Measurements from ENCODE around the gene PCSK6.

Gene PCSK6

DNA sequence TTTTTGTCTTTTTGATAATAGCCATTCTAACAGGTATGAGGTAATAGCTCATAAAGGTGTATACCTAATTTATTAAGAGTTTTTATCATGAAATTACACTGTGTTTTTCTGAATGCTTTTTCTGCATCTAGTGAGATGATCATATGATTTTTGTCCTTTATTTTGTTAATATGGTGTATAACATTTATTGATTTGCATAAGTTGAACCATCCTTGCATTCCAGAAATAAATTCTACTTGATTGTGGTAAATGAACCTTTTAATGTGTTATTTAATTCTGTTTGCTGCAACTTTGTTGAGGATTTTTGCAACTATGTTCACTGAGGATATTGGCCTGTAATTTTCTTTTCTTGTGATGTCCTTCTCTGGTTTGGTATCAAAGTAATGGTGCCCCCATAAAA lies 28.0 kb upstream of the PCSK6 start:
- TF ChIP-seq, protein P1, sequence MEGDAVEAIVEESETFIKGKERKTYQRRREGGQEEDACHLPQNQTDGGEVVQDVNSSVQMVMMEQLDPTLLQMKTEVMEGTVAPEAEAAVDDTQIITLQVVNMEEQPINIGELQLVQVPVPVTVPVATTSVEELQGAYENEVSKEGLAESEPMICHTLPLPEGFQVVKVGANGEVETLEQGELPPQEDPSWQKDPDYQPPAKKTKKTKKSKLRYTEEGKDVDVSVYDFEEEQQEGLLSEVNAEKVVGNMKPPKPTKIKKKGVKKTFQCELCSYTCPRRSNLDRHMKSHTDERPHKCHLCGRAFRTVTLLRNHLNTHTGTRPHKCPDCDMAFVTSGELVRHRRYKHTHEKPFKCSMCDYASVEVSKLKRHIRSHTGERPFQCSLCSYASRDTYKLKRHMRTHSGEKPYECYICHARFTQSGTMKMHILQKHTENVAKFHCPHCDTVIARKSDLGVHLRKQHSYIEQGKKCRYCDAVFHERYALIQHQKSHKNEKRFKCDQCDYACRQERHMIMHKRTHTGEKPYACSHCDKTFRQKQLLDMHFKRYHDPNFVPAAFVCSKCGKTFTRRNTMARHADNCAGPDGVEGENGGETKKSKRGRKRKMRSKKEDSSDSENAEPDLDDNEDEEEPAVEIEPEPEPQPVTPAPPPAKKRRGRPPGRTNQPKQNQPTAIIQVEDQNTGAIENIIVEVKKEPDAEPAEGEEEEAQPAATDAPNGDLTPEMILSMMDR (IDR thresholded peaks at IDR 0.05; ENCODE audit: insufficient read depth, low read depth, low read length, missing control alignments): no peak
- H3K4me3 ChIP-seq (ENCODE audit: low read depth, low read length): no peak overlapping the region
- DNase-seq (ENCODE audit: low read depth): no peak

DNA sequence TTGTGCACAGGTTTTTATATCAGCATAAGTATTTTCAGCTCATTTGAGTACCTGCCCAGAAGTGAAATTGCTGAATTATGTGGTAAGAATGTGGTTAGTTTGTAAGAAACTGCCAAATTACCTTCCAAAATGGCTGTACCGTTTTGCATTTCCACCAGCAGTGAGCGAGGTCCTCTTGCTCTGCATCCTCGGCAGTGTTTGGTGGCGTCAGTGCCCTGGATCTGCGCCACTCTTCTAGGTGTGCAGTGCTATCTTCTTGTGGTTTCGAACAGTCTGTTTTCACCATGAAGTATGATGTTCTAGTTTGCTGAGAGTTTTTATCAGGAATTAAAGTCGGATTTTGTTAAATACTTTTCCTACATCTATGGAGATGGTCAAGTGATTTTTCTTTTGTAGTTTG lies 24.8 kb upstream of the PCSK6 start:
- no peak overlapping the region for H3K4me3 ChIP-seq (ENCODE audit: low read depth, low read length)
- no peak for DNase-seq (ENCODE audit: low read depth)
- TF ChIP-seq, protein P1 (IDR thresholded peaks at IDR 0.05; ENCODE audit: insufficient read depth, low read depth, low read length, missing control alignments): no peak

DNA sequence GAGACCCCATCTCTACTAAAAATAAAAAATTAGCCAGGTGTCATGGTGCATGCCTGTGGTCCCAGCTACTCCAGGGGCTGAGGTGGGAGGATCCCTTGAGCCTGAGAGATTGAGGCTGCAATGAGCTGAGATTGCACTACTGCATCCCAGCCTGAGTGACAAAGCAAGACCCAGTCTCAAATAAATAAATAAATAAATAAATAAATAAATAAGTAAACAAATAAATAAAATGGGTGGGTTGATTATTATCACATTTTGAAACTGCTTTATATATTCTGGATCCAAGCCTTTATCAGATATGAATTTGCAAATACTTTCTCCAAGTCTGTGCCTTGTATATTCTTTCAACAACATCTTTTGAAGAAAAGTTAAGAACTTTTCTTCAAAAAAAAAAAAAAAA lies 22.2 kb upstream of the PCSK6 start:
- no peak for DNase-seq (ENCODE audit: low read depth)
- H3K4me3 ChIP-seq (ENCODE audit: low read depth, low read length): no peak overlapping the region
- TF ChIP-seq, protein P1 (IDR thresholded peaks at IDR 0.05; ENCODE audit: insufficient read depth, low read depth, low read length, missing control alignments): no peak

DNA sequence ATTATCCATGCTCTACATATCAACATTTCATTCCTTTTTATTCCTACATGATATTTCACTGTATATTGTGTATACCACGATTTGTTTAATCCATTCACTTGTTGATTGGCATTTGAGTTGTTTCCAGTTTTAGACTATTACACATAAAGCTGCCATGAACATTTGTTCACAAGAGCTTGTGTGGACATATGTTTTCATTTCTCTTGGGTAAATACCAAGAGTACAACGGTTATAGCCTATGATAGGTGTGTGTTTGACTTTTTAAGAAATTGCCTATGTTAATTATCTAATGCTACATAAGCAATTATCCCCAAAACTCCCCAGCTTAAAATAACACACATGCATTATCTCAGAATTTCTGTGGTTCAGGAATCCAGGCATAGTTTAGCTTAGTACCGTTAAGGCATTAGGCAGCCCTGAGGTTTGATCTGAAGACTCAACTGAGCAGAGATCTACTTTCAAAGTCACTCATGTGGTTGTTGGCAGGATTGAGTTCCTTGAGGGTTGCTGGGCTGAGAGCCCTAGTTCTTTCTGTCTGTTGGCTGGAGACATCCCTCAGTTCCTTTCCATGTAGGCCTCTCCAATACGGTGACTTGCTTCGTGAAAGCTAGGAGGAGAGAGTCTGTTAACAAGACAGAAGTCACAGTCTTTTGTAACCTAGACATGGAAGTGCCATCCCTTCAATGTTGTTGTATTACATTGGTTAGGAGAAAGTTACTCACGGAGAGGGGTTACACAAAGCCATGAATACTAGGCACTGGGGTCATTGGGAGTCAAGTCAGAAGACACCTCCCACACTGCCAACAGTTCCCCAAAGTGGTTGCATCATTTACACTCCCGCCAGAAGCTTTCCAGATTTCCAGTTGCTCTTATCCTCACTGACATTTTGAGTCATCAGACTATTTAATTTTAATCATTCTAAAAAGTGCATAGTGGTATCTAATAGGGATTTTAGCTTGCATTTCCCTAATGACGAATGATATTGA lies 21.0 kb upstream of the PCSK6 start:
- DNase-seq (ENCODE audit: low read depth): no peak
- no peak overlapping the region for H3K4me3 ChIP-seq (ENCODE audit: low read depth, low read length)
- TF ChIP-seq, protein P1 (IDR thresholded peaks at IDR 0.05; ENCODE audit: insufficient read depth, low read depth, low read length, missing control alignments): no peak

DNA sequence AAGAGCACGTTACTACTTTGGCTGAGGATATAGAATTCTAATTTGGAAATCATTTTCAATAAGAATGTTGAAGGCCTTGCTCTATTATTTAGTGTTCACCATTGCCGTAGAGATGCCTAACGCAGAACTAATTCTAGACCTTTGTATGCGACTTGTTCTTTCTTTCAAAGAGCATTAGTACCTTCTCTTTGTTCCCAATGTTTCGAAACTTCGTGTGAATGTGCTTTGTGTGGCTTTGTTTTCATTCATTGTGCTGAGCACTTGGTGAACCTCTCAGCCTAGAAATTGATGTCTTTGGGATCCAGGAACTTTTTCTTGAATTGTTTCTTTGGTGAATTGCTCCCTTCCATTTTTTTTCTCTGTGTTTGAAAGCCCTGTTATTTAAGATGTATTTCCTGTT lies 19.8 kb upstream of the PCSK6 start:
- no peak overlapping the region for H3K4me3 ChIP-seq (ENCODE audit: low read depth, low read length)

DNA sequence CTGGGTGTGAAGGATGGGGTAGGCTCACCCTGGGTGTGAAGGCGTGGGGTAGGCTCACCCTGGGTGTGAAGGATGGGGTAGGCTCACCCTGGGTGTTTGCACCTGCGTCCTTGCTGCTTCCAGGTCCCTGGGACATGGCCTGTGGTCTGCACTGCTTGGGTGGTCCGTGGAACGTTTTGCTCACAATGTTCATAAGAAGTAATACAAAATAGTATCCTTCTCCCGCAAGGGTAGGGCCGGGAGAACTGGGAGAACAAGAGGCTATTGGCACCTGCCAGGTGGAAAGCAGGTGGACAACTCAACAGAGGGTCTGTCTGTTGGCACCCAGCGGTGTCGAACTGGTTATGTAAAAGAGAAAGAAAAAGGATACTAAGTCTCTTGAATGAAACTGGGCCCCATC lies 17.0 kb upstream of the PCSK6 start:
- TF ChIP-seq, protein P1 (IDR thresholded peaks at IDR 0.05; ENCODE audit: insufficient read depth, low read depth, low read length, missing control alignments): no peak
- DNase-seq (ENCODE audit: low read depth): no peak
- no peak overlapping the region for H3K4me3 ChIP-seq (ENCODE audit: low read depth, low read length)

More for the DNA sequence above, 19.8 kb upstream of the PCSK6 start:
- TF ChIP-seq, protein P1 (IDR thresholded peaks at IDR 0.05; ENCODE audit: insufficient read depth, low read depth, low read length, missing control alignments): no peak
- no peak for DNase-seq (ENCODE audit: low read depth)
